C4-2B (cell line): ENCODE measurements around the gene PRRT1.

Experiments
- ZFX ChIP-seq: fragments of 450-650 bp; IDR thresholded peaks from 2 replicates; pipeline ENCODE4 v1.6.1; 2017
- TF ChIP-seq, protein P1 (sequence below): fragments of 450-650 bp; conservative IDR thresholded peaks from 2 replicates; pipeline ENCODE4 v1.5.1; 2017; ENCODE audit warnings: mild to moderate bottlenecking

DNA sequence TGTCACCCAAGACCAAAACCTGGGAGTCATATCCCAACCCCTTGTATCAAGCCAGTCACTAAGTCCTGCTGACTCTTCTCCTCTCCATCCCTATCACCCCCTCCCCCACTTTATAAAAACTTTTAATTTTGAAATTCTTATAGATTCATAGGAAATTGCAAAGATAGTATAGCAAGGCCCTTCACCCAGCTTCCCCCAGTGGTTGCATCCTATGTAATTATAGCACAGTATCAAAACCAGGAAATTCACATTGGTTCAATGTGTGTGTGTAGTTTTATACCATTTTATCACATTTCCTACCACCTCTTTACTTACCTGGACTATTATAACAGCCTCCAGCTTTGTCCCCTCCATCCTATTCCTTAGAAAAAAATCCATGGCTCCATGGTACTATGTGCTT is 6.3 kb upstream of the PRRT1 start:
- TF ChIP-seq, protein P1, sequence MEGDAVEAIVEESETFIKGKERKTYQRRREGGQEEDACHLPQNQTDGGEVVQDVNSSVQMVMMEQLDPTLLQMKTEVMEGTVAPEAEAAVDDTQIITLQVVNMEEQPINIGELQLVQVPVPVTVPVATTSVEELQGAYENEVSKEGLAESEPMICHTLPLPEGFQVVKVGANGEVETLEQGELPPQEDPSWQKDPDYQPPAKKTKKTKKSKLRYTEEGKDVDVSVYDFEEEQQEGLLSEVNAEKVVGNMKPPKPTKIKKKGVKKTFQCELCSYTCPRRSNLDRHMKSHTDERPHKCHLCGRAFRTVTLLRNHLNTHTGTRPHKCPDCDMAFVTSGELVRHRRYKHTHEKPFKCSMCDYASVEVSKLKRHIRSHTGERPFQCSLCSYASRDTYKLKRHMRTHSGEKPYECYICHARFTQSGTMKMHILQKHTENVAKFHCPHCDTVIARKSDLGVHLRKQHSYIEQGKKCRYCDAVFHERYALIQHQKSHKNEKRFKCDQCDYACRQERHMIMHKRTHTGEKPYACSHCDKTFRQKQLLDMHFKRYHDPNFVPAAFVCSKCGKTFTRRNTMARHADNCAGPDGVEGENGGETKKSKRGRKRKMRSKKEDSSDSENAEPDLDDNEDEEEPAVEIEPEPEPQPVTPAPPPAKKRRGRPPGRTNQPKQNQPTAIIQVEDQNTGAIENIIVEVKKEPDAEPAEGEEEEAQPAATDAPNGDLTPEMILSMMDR = no peak
- TF ChIP-seq ZFX = no peak
